IMR-90 (cell line): ENCODE results near the gene GJA5. TPM values are rescaled to one million over a fixed set of nuclear protein-coding genes. Genes with fewer than 3 reads are reported as not detected.

Source experiments
- ATAC-seq: fragments of 200-7000 bp; cut with Tn5 transposase; 2 replicates; pipeline ENCODE4 v1.9.1; 2020; ENCODE audit warnings: low read depth, mild to moderate bottlenecking, moderate library complexity
- BruUV-seq: library from RNA; stranded (reverse); fragments of 400-500 nt; replicated peaks from 2 replicates; lab custom pipeline; 2021; lab: Mats Ljungman, UMichigan
- CTCF ChIA-PET: fragments of 300-600 bp; formaldehyde crosslinking; extraction: SDS; loops from one replicate; lab custom pipeline; 2021; ENCODE audit warnings: antibody characterized with exemption; lab: Yijun Ruan, JAX
- POLR2A ChIA-PET: fragments of 300-600 bp; sonication (Branson Sonifier 250); formaldehyde crosslinking; loops from one replicate; lab custom pipeline; 2022; ENCODE audit warnings: antibody characterized with exemption; ENCODE audit not compliant: unreplicated experiment; lab: Charles Lee
- DNase-seq: peaks from one replicate; pipeline ENCODE4 v3.0.0; 2013
- H2AFZ ChIP-seq: replicated peaks from 2 replicates; pipeline ENCODE3; 2013; ENCODE audit warnings: low read length, mild to moderate bottlenecking; ENCODE audit not compliant: poor library complexity
- H2AK5ac ChIP-seq: 2 replicates; pipeline ENCODE4 v1.6.1; 2013; ENCODE audit warnings: low read depth, low read length, inconsistent platforms
- H2AK9ac ChIP-seq: replicated peaks from 2 replicates; pipeline ENCODE3; 2013; ENCODE audit warnings: mild to moderate bottlenecking, low read depth, low read length, moderate library complexity; ENCODE audit not compliant: poor library complexity
- H2BK120ac ChIP-seq: 2 replicates; pipeline ENCODE4 v1.6.1; 2013; ENCODE audit warnings: low read depth, low read length, inconsistent platforms
- H2BK15ac ChIP-seq: 3 replicates; pipeline ENCODE4 v1.6.1; 2013; ENCODE audit warnings: low read depth, low read length, inconsistent platforms
- H2BK20ac ChIP-seq: 2 replicates; pipeline ENCODE4 v1.6.1; 2013; ENCODE audit warnings: low read depth, mild to moderate bottlenecking, inconsistent platforms, low read length, moderate library complexity
- H2BK5ac ChIP-seq: 2 replicates; pipeline ENCODE4 v1.6.1; 2013; ENCODE audit warnings: mild to moderate bottlenecking, low read depth, low read length, inconsistent platforms; ENCODE audit not compliant: poor library complexity, severe bottlenecking
- H3K14ac ChIP-seq: replicated peaks from 2 replicates; pipeline ENCODE4 v1.6.1; 2013; ENCODE audit warnings: low read depth, low read length, inconsistent platforms
- H3K18ac ChIP-seq: 2 replicates; pipeline ENCODE4 v1.6.1; 2013; ENCODE audit warnings: low read depth, low read length, control low read depth
- H3K23ac ChIP-seq: 2 replicates; pipeline ENCODE4 v1.6.1; 2013; ENCODE audit warnings: low read depth, low read length, inconsistent platforms
- H3K27ac ChIP-seq: 2 replicates; pipeline ENCODE4 v1.5.1; 2013; ENCODE audit warnings: mild to moderate bottlenecking, control low read depth, low read length; ENCODE audit not compliant: insufficient read depth
- H3K27me3 ChIP-seq: 2 replicates; pipeline ENCODE4 v1.6.1; 2013; ENCODE audit warnings: low read length; ENCODE audit not compliant: control insufficient read depth, insufficient read depth
- H3K36me3 ChIP-seq: 2 replicates; pipeline ENCODE4 v1.6.1; 2013; ENCODE audit warnings: low read length, mixed read lengths; ENCODE audit not compliant: control insufficient read depth, insufficient read depth
- H3K4ac ChIP-seq: 2 replicates; pipeline ENCODE4 v1.6.1; 2013; ENCODE audit warnings: low read depth, low read length, inconsistent platforms
- H3K4me1 ChIP-seq: 2 replicates; pipeline ENCODE4 v1.6.1; 2013; ENCODE audit warnings: low read length, mixed read lengths; ENCODE audit not compliant: control insufficient read depth, insufficient read depth
- H3K4me2 ChIP-seq: 2 replicates; pipeline ENCODE4 v1.6.1; 2013; ENCODE audit warnings: low read depth, mild to moderate bottlenecking, control low read depth, low read length, moderate library complexity
- H3K4me3 ChIP-seq: 2 replicates; pipeline ENCODE4 v1.5.1; 2013; ENCODE audit warnings: low read depth, mild to moderate bottlenecking, control low read depth, low read length, moderate library complexity; ENCODE audit not compliant: insufficient read depth
- H3K56ac ChIP-seq: 2 replicates; pipeline ENCODE4 v1.6.1; 2013; ENCODE audit warnings: low read length, inconsistent platforms; ENCODE audit not compliant: insufficient read depth; ENCODE audit errors: extremely low read depth
- H3K79me1 ChIP-seq, 2 experiments: 2 replicates each; pipeline ENCODE4 v1.6.1; 2013; ENCODE audit warnings: low read length in 2 of 2, inconsistent platforms in 1 of 2, low read depth in 1 of 2
- H3K9ac ChIP-seq: 2 replicates; pipeline ENCODE4 v1.6.1; 2013; ENCODE audit warnings: low read depth, low read length, control low read depth
- H3K9me1 ChIP-seq: 2 replicates; pipeline ENCODE4 v1.6.1; 2013; ENCODE audit warnings: low read length, inconsistent platforms; ENCODE audit not compliant: insufficient read depth
- H3K9me3 ChIP-seq: 2 replicates; pipeline ENCODE4 v1.6.1; 2013; ENCODE audit warnings: low read length; ENCODE audit not compliant: control insufficient read depth, insufficient read depth
- H4K20me1 ChIP-seq: 2 replicates; pipeline ENCODE4 v1.6.1; 2013; ENCODE audit warnings: low read length, inconsistent platforms; ENCODE audit not compliant: insufficient read depth
- H4K5ac ChIP-seq: 2 replicates; pipeline ENCODE4 v1.6.1; 2013; ENCODE audit warnings: mild to moderate bottlenecking, low read depth, low read length, control low read depth
- H4K8ac ChIP-seq, 2 experiments: 2 replicates each; pipeline ENCODE4 v1.6.1; 2013; ENCODE audit warnings: low read depth in 2 of 2, low read length in 2 of 2, control low read depth in 1 of 2, inconsistent platforms in 1 of 2
- H4K91ac ChIP-seq: 2 replicates; pipeline ENCODE4 v1.6.1; 2013; ENCODE audit warnings: low read depth, low read length, inconsistent platforms; ENCODE audit not compliant: insufficient read depth
- BHLHE40 ChIP-seq: fragments of 150-350 bp; IDR thresholded peaks from 2 replicates; pipeline ENCODE4 v1.6.1; 2016; ENCODE audit warnings: mild to moderate bottlenecking, low read depth, low read length
- CHD1 ChIP-seq: IDR thresholded peaks from 2 replicates; pipeline ENCODE4 v1.6.1; 2012; ENCODE audit warnings: low read depth, low read length, improper control_type of control experiment
- FOS ChIP-seq: fragments of 150-350 bp; IDR thresholded peaks from 2 replicates; pipeline ENCODE4 v1.6.1; 2016; ENCODE audit warnings: low read depth, low read length
- MAFK ChIP-seq: IDR thresholded peaks from 2 replicates; pipeline ENCODE4 v1.6.1; 2012; ENCODE audit warnings: low read depth, low read length, improper control_type of control experiment
- MAZ ChIP-seq: IDR thresholded peaks from 2 replicates; pipeline ENCODE4 v1.6.1; 2012; ENCODE audit warnings: low read depth, mild to moderate bottlenecking, low read length, improper control_type of control experiment, moderate library complexity, borderline replicate concordance
- MXI1 ChIP-seq: IDR thresholded peaks from 2 replicates; pipeline ENCODE4 v1.6.1; 2012; ENCODE audit warnings: low read depth, mild to moderate bottlenecking, low read length, moderate library complexity, borderline replicate concordance
- NFE2L2 ChIP-seq: fragments of 150-350 bp; IDR thresholded peaks from 2 replicates; pipeline ENCODE4 v1.6.1; 2016; ENCODE audit warnings: low read depth, mild to moderate bottlenecking, low read length
- RAD21 ChIP-seq: IDR thresholded peaks from 2 replicates; pipeline ENCODE4 v1.6.1; 2012; ENCODE audit warnings: low read length, improper control_type of control experiment
- RCOR1 ChIP-seq: IDR thresholded peaks from 2 replicates; pipeline ENCODE4 v1.6.1; 2012; ENCODE audit warnings: mild to moderate bottlenecking, low read length, improper control_type of control experiment; ENCODE audit not compliant: insufficient replicate concordance
- RFX5 ChIP-seq: IDR thresholded peaks from 2 replicates; pipeline ENCODE4 v1.8.0; 2012; ENCODE audit warnings: low read depth, mild to moderate bottlenecking, low read length, moderate library complexity
- SMC3 ChIP-seq: fragments of 150-350 bp; IDR thresholded peaks from 2 replicates; pipeline ENCODE4 v1.6.1; 2016; ENCODE audit warnings: low read depth, mild to moderate bottlenecking, antibody characterized with exemption, low read length, moderate library complexity
- WGBS, 2 experiments: methylation state at CpG; one replicate each; pipeline versions ENCODE4 v1.1.5 to v1.1.7; 2013; ENCODE audit warnings: missing lambda C conversion rate in 2 of 2; ENCODE audit not compliant: insufficient read length in 1 of 2; ENCODE audit errors: extremely low coverage in 2 of 2; 5-methylcytosine and 5-hydroxymethylcytosine counted together
- dilution Hi-C: fragments of 300-500 bp; cut with HindIII; formaldehyde crosslinking; loops from one replicate; pipeline ENCODE4 v1.14.3; 2018; ENCODE audit warnings: low sequenced_read_pairs; ENCODE audit not compliant: unreplicated experiment
- in situ Hi-C: fragments of 300-500 bp; cut with MboI; formaldehyde crosslinking; loops from 3 replicates; pipeline ENCODE4 v1.14.3; 2019; ENCODE audit warnings: low sequenced_read_pairs, inconsistent platforms, mixed read lengths
- intact Hi-C: fragments of 100-400 bp; cut with micrococcal nuclease; formaldehyde crosslinking; loops from 2 replicates; pipeline ENCODE4 v1.10.0; 2022
- polyA plus RNA-seq, 3 experiments: library from polyadenylated mRNA; depleted of rRNA; stranded (reverse); fragments of >200 nt; gene quantifications; 2 replicates each; pipeline ENCODE4 v1.2.3, GENCODE V29; 2012; ENCODE audit warnings: low replicate concordance in 1 of 3
- total RNA-seq: library from RNA; depleted of rRNA; stranded (reverse); fragments of >200 nt; gene quantifications from 2 replicates; pipeline ENCODE4 v1.2.3, GENCODE V29; 2012
- TF ChIP-seq, protein P1 (sequence below): fragments of 150-350 bp; IDR thresholded peaks from 2 replicates; pipeline ENCODE4 v1.6.1; 2017; ENCODE audit warnings: mild to moderate bottlenecking, antibody characterized with exemption, low read length, low read depth
- TF ChIP-seq, protein P2 (sequence below): fragments of 150-350 bp; IDR thresholded peaks from 2 replicates; pipeline ENCODE4 v1.6.1; 2016; ENCODE audit warnings: low read depth, mild to moderate bottlenecking, low read length, moderate library complexity, borderline replicate concordance

The GJA5 gene
- total and polyA plus RNA-seq, 2 of the 4 experiments (the other 2 are of a cell fraction), result not detected

DNA sequence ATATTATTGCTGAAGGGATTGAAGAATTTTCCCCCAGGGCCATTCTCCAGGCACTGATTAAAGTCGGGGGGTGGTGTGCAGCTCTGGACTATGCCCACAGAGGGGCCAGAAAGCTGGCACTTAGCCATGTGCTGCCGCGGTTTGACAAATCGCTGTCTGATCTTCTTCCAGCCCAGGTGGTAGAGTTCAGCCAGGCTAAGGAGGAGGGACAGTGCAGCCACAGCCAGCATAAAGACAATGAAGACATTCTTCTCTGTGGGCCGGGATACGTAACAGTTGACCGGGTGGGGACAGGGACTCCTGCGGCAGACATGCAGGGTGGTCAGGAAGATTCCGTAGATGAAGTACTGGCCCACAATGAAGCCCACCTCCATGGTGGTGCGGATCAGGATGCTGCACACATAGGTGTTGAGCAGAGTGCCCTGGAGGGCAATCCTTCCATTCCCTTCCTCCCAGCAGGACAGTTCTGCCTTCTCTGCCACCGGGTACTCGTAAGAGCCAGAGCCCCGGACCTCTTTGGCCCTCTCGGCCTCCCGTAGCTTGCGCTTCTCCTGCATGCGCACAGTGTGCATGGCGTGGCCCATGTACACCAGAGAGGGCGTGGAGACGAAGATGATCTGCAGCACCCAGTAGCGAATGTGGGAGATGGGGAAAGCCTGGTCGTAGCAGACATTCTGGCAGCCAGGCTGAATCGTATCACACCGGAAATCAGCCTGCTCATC is 1.9 kb downstream of the GJA5 start:
- H3K4me2 ChIP-seq, result no peak overlapping the region
- no peaks in the 10 kb centered on the region for H3K4me1 ChIP-seq
- no peaks in the 10 kb centered on the region for H4K20me1 ChIP-seq
- H3K27ac ChIP-seq, result no peak overlapping the region
- H4K91ac ChIP-seq, result no peak overlapping the region
- ATAC-seq, result no peak
- no peaks in the 10 kb centered on the region for H3K9me1 ChIP-seq
- no peak overlapping the region for H2BK15ac ChIP-seq
- dilution Hi-C loops, result no loop called here
- H3K14ac ChIP-seq, result no peak overlapping the region
- no peak overlapping the region for H3K4me3 ChIP-seq
- POLR2A ChIA-PET, result no interaction called here
- intact Hi-C loops, result no loop called here
- H3K36me3 ChIP-seq, result no peaks in the 10 kb centered on the region
- WGBS, 2 experiments, result 68% methylated on average over 5 of the region's 24 CpGs; no CpG with 5 or more reads in 1 of the 2 experiments
- CTCF ChIA-PET, result no interaction called here
- no peak overlapping the region for H4K5ac ChIP-seq
- no peak for TF ChIP-seq MAZ
- no peak for TF ChIP-seq SMC3
- no peak for TF ChIP-seq MAFK
- TF ChIP-seq FOS, result no peak
- TF ChIP-seq RCOR1, result no peak
- TF ChIP-seq BHLHE40, result no peak
- TF ChIP-seq, protein P1, sequence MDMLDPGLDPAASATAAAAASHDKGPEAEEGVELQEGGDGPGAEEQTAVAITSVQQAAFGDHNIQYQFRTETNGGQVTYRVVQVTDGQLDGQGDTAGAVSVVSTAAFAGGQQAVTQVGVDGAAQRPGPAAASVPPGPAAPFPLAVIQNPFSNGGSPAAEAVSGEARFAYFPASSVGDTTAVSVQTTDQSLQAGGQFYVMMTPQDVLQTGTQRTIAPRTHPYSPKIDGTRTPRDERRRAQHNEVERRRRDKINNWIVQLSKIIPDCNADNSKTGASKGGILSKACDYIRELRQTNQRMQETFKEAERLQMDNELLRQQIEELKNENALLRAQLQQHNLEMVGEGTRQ, result no peak
- TF ChIP-seq NFE2L2, result no peak
- TF ChIP-seq RAD21, result no peak
- no peak for TF ChIP-seq CHD1
- TF ChIP-seq RFX5, result no peak
- TF ChIP-seq, protein P2, sequence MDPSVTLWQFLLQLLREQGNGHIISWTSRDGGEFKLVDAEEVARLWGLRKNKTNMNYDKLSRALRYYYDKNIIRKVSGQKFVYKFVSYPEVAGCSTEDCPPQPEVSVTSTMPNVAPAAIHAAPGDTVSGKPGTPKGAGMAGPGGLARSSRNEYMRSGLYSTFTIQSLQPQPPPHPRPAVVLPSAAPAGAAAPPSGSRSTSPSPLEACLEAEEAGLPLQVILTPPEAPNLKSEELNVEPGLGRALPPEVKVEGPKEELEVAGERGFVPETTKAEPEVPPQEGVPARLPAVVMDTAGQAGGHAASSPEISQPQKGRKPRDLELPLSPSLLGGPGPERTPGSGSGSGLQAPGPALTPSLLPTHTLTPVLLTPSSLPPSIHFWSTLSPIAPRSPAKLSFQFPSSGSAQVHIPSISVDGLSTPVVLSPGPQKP, result no peak
- TF ChIP-seq MXI1, result no peak
- no peak overlapping the region for H3K56ac ChIP-seq
- no peak overlapping the region for H4K8ac ChIP-seq
- H2BK5ac ChIP-seq, result no peak overlapping the region
- no peak overlapping the region for H3K9ac ChIP-seq
- H2AK5ac ChIP-seq, result no peak overlapping the region
- in situ Hi-C loops, result no loop called here
- no peaks in the 10 kb centered on the region for H3K79me1 ChIP-seq
- H3K18ac ChIP-seq, result no peak overlapping the region
- H2BK20ac ChIP-seq, result no peak overlapping the region
- no peak overlapping the region for H2BK120ac ChIP-seq
- no peak overlapping the region for H2AFZ ChIP-seq
- DNase-seq, result no peak
- H3K9me3 ChIP-seq, result no peaks in the 10 kb centered on the region
- H3K27me3 ChIP-seq, result no peaks in the 10 kb centered on the region
- no peak overlapping the region for H2AK9ac ChIP-seq
- no peak overlapping the region for H3K4ac ChIP-seq
- no peak overlapping the region for H3K23ac ChIP-seq
- BruUV-seq, result no TSS peak
